MM.1S (cell line): ENCODE data around the gene STRA6.

Source experiments
- CTCF ChIP-seq: fragments of 300-600 bp; sonication (generic); IDR thresholded peaks from 2 replicates; pipeline ENCODE4 v1.5.1; 2016; ENCODE audit warnings: antibody characterized with exemption, low read length, mixed read lengths
- EZH2 ChIP-seq: fragments of 300-600 bp; sonication (generic); optimal IDR thresholded peaks from 2 replicates; pipeline ENCODE3; 2017; ENCODE audit warnings: low read depth, mild to moderate bottlenecking, antibody characterized with exemption, low read length, mixed read lengths

- TF ChIP-seq CTCF = no peak
- TF ChIP-seq EZH2 = no peak
These were observed 61.0 kb downstream of the STRA6 start for GRCh38 chr15:74141591-74141990.
